Central memory CD4-positive, alpha-beta T cell (primary cell): ENCODE data around the gene DOK5.

Source experiments
- DNase-seq: peaks from one replicate; pipeline ENCODE4 v3.0.0; 2022

Gene DOK5

DNA sequence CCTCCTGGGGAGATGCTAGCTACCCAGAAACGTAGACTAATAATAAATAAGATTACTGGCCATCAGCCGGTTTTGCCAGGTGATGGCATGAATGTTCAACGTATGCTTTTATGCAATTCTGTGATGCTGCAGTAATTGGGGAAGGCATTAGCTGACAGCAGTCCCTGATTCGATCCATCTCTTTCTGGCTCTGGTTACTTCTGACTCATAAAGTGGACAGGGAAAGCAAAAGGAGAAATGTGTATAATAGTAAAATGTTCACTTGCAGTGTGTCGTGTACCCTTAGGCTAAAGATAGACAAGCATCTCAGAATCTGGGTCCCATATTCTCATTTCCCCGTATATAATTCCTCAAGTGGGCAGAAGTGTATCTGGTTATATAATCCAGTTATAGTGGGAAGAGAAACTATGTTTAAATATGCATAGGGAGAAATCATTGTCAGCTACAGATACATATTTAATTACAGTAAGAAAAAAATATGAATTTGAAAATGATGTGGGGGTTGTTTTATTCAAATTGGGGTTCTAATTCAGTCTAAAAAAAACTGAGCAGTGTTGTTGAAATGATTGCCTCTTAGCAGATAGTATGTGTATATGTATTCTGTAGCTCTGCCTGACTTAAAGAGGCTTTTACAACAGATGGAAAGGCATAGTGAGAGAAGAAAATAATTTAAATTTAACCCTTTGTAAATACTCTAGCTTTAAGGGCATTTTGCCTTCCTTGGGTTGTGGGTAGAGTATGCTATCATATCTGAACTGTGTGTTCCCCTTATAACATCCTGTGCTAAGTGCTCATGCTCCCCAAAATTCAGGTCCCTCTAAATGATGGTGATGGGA, 40.6 kb downstream of the DOK5 start:
- DNase-seq: no peak

DNA sequence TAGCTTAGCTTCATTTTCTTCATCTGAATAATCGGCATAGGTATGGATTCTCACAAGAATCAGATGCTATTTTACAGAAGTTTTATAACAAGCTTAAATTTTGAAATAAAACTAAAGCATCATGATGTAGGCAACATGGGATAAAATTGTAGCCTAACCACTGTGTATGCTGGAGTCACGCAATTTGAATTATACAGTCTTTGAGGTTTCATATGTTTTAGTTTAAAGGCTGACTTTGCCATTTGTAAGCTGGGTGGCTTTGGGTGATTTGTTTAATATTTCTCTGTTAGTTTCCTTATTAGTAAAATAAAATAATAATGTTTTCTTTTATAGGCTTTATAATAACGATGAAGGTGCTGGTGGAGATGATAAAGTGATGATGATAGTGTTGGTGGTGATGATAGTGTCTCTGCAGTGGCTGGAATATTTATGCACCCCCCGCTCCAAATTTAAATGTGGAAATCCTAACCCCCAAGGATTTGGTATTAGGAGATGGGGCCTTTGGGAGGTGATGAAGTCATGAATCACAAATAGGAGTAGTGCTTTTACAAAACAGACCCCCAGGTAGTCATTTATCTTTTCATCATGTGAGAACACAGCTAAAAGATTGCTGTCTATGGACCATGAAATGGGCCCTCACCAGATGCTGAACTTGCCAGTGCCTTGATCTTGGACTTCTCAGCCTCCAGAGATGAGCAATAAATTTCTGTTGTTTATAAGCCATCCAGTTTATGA, 42.0 kb downstream of the DOK5 start:
- no peak for DNase-seq

DNA sequence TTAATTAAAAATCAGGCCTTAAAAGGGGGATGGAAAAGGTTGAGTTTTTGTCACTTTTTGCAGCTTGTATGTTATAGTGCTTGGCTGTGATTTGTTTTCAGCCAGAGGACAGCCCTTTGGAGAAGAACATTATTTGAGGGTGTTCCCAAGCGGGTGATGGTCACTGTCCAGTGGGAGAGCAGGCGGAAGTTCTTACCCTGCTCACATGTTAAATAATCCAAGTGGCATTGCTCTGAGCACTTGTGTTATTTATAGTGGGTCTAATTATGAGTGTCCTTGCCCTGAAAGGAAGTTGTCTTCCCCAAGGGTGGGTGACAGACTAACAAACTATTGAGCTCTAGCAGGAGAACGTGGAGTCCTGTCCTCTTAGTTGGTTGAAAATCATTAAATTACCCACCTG, 49.5 kb downstream of the DOK5 start:
- no peak for DNase-seq

DNA sequence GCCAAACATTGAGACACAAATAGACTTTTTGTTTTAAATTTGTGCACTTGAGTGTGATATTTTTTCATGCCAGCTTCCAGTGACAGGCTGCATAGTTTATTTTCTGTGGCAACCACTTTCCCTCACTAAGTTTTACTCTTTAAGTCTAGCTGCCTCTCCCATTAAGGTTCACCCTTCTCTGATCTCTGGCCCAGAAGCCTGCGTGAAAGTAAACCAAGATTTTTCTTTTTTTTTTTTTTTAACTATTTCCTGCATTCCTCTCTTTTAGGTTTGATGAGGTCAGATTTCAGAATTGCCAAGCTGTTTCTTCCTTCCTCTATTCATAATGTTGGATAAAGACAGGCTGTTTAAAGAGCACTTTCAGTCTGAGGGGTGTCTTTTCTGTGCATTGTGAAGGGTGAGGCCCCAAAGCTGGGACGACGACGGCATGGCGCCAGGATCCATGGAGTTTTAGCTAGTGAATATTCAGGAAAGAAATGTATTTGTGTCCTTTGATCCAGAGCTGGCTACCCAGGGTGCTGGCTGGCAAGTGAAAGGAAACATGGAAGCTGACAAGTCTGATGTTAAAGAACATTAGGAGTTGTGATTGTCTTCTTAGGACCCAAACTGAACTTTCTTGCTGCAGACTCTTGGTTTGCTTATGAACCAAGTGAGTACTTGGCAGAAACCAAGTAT, 50.7 kb downstream of the DOK5 start:
- no peak for DNase-seq

DNA sequence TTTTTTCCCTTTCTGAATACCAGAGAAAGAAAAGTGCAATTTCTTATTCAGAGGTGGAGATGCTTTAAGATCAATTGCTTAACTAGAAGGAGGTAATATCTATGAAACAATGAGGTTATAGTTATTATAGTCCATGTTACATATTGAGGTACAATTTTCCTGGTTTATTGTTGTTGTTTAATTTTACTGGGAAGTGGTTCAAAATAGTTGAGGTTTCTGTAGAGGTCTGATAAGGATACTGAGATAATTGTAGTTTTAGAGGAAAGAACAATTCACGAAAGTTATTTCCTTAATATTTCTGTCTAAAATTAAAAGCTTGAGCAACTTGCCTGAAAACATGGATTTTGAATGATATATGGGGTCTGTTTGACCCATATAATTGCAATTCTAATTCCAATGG, 51.4 kb downstream of the DOK5 start:
- DNase-seq: no peak

DNA sequence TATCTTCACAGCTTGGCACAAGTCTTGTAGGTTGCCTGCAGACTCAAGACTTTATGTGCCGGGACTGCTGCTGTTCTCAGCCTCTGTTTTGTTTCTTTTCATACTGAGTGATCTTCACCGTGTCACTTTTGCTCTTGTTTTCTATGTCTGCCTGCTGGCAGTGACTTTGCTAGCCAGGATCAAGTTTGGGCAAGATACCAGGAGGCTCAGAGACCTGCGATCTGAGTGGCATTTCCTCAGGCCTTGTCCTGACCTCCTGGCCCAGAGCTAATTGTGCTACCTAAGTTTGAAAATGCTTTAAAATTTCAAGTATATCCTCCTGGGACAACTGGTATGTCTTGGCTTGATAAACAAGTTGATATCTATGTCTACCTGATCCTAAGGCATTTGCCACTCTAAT, 57.2 kb downstream of the DOK5 start:
- no peak for DNase-seq

DNA sequence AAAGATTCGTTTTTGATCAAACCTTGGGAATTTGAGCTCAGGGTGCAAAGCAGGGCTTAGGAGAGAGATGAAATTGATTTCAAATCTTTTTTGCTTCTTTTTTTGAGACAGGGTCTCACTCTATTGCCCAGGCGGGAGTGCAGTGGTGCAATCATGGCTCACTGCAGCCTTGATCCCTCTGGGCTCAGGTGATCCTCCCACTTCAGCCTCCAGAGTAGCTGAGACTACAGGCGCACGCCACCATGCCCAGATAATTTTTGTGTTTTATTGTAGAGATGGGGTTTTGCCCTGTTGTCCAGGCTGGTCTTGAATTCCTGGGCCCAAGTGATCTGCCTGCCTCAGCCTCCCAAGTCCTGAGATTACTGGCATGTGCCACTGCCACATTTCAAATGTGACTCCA, 58.7 kb downstream of the DOK5 start:
- no peak for DNase-seq

DNA sequence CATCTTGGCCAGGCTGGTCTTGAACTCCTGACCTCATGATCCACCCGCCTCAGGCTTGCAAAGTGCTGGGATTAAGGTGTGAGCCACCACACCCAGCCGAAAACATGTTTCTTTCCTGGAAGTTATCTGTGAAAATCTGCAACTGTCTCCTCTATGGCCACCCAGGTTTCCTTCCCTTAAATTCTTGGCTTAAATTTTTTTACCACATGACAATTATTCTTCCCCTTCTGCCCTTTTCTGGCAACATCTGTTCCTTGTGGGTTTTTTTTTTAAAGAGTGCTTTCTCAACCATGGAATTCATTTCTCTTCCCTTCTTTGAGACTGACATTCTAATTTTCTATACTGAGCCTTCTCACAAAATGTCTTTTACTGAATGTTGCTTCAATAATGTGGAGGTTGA, 59.6 kb downstream of the DOK5 start:
- DNase-seq: no peak

DNA sequence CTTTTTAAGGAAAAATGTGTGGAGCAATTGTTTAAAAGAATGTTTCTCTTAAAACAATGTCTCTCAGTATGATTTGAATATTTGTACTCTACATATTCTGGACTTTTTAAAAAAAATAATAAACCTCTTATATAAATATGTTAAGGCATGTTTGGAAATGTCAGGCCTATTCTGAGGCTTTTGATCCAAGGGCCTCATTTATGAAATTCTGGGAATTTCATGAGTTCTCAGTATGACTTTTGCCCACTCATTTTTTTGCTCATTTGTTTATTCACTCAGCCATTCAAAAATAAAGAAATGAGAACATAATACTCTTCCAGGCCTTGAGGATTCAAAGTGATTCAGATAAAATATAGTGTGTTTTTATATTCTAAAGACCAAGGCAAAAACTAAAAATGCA, 60.4 kb downstream of the DOK5 start:
- no peak for DNase-seq

DNA sequence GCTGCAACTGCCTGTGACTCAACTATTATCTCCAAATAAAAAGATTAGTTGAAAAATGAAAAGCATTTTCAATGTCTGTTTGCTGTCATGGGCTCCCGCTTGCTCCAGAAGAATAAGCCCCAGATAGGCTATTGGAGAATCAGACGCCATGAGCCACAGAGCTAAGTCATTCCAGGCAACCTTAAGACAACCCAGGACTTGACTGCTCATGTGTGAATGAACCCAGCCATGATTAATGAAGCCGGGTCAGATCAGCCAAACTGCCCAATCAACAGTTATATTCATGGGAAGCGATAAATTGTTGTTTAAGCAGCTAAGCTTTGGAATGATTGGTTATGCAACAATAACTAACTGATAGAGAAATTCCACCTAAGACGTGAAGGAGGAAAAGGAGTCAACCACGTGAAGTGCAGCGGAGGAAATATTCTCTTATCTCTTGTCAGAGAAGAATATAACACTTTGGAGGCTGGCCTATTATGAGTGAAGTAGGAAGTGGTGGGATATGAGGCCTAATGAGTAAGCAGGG, 64.2 kb downstream of the DOK5 start:
- DNase-seq: no peak

DNA sequence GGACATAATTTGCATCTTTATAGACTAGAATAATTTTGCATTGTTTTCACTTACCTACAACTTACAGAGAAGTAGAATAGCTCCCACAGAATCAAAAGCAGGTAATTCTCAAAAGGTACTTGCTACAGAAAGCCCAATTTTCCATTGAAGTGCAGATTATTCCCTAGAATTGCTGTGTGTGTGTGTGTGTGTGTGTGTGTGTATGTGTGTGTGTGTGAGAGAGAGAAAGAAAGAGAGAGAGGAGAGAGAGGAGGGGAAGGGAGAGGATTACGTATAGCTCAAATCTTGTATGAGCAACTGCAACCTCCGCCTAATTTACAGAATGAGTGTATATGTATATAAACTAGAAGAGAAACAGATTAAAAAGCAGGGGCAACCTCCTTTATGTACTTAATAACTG, 68.0 kb downstream of the DOK5 start:
- no peak for DNase-seq

DNA sequence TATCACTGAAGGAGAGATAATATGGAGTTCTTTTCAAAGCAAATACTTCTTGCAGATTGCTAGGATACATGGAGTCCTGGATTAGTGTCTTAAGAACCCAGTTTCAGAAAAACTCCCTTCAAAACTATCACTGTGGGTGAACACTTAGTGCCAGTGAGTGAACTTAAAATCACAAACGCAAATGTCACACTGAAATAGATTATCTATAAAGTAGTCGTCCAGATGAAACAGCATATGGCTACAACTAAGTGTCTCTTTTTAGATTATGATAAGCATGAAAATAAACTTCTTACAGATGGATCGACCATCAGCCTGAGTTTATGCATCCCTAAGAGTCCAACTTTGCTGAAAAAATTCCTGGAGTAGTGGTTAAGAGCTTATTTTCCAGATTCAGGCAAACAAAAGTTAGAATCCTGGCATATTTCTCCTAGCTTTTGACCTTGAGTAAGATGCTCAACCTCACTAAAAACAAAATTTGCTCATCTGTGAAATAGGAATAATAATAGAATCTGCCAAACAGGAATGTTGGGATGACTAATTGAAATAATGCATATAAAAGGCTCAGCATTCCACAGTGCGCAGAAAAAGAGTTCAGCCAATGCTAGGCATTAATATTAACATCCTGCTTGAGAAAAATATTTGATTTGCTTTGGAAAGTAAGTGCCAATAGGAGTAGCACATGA, 70.4 kb downstream of the DOK5 start:
- DNase-seq: no peak

DNA sequence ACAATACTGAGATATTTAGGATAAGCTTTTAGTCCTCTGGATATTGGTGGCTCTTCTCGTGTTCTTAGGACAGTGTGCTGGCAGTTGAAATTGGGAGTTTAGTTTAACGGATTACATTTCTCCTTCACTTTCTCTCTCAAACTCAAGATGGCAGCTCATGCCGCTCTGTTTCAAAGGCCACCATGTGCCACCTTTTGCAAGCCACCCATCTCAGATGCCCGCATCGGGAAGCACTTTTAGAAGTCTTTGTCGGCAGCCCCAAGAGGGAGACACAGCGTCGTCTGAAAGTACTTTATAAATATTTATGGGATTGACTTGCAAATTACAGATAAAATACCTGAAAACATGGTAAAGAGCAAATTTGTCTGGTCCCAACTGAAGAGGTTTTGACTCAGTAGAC, 73.5 kb downstream of the DOK5 start:
- no peak for DNase-seq

DNA sequence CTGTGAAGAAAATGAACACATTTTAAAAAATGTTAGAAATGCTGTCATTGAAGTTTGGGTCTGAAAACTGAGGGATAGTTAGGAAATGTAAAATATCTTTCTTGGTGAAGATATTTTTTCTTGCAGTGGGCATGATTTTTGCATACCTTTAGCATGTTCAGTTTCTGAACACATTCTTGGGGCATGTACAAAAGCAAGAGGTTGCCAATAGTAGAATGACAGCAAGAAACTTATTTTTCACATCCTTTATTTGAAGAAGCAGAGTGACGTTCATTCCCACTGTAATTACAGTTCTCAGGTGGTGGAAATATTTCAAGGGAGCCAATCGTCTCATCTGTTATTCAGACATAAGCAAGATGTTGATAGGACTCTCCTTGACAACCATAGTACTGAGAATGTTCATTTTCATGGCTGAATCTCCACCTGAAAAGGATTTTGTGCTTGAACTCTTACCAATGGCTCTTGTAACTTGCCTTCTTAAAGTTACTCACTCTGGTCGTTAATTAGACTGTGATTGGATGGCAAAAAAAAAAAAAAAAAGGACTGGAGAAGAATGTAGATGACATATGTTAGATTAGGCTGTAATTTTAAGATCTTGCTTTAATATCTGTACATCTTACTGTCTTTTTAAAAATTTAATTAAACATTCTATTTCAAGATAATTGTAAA, 74.4 kb downstream of the DOK5 start:
- no peak for DNase-seq

DNA sequence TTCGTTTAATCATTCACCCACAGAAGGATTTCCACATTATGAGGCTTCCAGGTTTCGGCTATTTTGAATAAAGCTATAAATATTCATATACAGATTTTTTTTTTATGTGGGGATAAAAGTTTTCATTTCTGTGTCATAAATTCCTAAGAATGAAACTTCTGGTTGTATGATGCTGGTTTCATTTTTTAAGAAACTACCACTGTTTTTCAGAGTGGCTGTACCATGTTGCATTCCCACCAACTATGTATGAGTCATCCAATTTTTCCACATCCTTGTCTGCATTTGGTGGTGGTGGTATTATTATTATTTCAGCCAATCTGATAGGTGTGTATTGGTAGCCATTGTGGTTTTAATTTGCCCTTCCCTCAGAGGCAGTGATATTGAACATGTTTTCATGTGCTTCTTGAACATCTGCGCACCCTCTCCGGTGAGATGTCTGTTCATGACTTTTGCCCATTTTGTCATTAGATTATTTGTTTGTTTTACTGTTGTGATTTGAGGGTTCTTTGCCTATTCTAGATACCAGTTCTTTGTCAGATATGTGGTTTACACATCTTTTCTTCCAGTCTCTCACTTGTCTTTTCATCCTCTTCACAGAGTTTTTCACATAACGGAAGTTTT, 75.5 kb downstream of the DOK5 start:
- DNase-seq: no peak

DNA sequence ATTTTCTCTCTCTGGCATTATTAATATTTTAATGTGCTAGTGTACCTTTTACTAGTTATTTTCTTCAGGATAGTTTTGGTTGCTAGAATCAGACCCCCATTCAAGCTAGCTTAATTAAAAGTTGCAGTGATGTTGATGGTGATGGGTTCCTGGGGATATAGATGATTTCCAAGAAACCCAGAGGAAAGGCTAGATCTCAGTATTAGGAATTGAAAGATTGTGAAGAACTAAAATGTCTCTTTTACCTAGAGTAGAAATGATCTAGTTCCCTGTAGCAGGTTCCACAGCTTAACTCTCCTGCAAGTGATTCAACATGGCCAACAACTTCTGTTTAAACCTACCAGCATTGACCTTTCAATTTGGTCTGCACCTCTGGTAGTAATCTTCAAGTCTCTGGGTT, 78.6 kb downstream of the DOK5 start:
- DNase-seq: no peak

DNA sequence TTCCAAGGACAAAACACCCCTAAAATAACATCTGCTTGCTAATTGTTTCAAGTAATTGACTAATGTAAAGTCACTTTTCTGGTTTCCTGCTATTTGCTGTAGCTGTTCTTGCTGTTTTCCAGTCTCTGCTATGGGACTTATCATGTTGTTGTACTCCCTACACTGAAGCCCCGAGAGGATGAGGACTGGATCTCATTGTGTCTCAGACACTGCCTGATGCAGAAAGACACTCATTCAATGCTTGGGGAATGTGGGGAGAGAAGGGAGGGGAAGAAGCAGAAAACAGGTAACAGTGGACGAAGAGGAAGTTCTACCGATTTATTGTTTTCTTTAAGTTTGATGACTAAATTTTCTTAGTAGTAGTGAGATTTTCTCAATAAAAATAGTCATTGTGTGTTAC, 79.8 kb downstream of the DOK5 start:
- DNase-seq: no peak

DNA sequence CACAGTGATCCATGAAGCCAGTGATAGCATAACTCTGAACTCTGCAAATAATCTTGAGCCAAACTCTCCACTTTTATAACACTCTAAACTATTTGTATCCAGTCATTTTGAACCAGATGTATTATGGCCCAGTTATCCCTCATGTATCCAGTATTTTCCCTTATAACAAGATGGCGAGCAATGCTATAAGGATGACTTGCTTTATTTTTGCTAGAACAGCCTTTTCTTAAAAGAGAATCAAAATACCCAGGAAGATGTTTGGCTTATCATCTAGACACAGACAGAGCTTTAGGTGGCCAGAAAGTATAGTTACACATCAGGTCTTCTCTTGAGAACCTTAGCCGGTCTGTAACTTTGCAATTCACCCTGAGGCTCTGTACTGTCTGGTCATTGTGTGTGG, 81.0 kb downstream of the DOK5 start:
- DNase-seq: no peak

DNA sequence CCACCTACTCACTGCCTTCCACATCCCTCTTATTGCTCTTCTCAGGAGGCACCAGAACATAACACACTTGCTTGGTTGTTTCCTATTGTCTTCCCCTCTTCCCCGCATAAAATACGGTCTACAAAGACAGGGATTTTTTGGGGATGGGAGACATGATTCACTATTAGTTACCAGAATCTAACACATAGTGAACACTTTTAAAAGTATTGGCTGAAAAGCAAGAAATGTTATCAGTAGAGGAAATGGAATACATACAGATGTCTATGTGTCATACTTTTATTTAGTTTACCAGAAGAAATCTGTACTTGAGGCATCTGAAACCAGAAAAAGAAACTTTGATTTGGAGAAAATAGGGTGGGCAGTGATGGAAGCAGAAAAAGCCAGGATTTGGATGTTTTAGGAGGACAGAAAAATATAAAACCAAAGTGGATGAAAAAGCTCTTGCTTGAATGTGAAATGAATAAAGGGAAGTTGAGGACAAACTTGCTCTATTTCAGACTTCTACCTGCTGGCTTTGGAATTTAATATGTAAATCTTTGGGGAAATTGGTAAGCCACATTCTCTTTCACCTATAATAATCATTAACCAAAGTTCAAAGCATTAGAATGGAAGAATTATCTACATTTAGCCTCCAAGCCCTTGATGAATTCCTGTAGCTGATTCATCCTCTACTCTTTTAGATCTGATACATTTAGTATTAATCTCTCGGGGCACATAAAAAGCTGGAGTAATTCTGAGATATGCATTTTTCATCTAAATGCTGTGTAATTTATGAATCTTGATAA, 82.6 kb downstream of the DOK5 start:
- DNase-seq: no peak

DNA sequence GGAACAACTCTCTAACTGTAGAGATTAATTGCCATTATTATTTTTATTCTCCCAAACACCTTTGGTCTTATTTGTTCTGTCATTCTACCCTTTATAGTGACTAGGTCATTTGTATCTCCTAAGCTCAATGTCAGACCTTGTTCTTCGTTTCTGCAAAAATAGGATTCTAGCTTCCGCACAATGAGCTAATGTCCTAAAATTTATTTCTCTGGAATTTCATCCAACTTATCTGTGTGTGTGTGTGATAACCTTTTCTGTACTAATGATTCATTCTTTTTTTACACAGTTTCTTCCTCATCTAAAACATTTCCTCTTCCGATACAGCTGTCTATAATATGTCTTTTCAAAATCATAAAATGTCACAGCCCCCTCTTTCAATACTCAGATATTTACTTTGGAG, 84.5 kb downstream of the DOK5 start:
- no peak for DNase-seq

DNA sequence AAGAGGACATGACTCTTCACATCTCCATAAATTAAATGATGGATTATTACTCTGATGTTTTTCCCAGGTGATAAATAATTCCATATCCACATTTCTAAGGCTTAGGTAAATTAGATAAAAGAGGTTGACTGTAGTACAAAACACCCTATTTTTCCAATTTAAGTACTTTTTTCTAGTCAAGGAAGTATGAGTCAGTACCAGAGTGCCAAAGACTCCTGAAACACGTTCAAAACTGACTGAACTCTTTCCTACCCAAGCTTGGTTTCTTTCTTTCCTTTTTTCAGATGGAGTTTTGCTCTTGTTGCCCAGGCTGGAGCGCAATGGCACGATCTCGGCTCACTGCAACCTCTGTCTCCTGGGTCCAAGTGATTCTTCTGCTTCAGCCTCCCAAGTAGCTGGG, 85.0 kb downstream of the DOK5 start:
- DNase-seq: no peak
